Brain microvascular endothelial cell (primary cell): Measurements from ENCODE around the gene SVOP.

Experiments
- DNase-seq: peaks from one replicate; pipeline ENCODE4 v3.0.0-alpha.2; 2020
- H3K27ac ChIP-seq: fragments of 250-450 bp; sonication (Bioruptor Pico); 2 replicates; pipeline ENCODE4 v1.5.1; 2020; ENCODE audit warnings: mild to moderate bottlenecking, moderate library complexity
- H3K27me3 ChIP-seq: fragments of 250-450 bp; sonication (Bioruptor Pico); replicated peaks from 2 replicates; pipeline ENCODE4 v1.5.1; 2020; ENCODE audit warnings: mild to moderate bottlenecking
- H3K36me3 ChIP-seq: fragments of 250-450 bp; sonication (Bioruptor Pico); replicated peaks from 2 replicates; pipeline ENCODE4 v1.5.1; 2020; ENCODE audit warnings: mild to moderate bottlenecking
- H3K4me3 ChIP-seq: 2 replicates; pipeline ENCODE4 v1.5.1; 2011; ENCODE audit warnings: low read depth, mild to moderate bottlenecking, control low read depth, low read length, moderate library complexity
- in situ Hi-C: cut with HindIII; loops from 2 replicates; pipeline ENCODE4 v1.10.0; 2017; ENCODE audit warnings: low sequenced_read_pairs, low pct_ligation_motif_present
- TF ChIP-seq, protein P1 (sequence below): IDR thresholded peaks from 2 replicates; pipeline ENCODE4 v1.5.1; 2011; ENCODE audit warnings: low read depth, mild to moderate bottlenecking, moderate library complexity, low read length, control low read depth, inconsistent platforms; ENCODE audit errors: missing control alignments

The SVOP gene

DNA sequence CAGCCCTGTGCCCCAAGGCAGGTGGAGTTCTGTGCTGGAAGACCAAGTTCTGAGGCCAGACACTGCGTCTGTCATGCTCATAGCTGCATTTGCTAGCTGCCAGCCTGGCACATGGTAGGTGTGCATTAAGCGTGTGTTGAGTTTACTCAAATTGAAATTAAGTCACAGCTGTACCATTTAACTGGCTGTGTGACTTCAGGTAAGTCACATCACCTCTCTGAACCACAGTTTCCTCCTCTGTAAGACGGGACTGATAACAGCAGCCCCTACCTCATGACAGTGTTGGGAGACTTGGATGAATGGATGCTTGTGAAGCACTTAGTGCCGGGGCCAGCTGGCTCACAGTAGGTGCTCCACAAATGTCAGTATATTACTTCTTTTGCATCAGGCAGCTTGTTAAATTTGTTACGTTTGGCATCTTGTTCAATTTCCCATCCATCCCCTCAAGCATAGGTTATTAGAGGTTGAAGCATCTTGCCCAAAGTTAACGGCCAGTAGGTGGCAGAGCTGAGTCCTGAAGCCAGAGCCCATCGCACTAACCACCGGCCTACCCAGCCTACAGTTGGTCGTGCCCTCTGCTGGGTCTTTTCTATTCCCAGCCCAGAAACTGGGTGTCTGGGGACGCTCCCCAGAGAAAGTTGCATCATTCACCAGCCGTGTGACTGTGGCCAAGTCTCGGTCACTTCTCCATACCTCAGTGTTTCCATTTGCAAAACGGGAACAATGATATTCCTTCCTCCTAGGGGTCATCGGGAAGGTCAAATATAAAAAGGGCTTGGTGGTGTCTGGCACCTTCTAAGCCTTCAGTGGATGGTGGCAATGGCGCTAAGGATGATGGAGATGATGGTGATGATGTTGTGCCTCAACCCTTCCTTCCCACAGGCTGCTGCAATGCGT lies 136.5 kb downstream of the SVOP start:
- DNase-seq = peak; percentile 25
- Histone ChIP-seq H3K27ac (no peak overlapping the region), H3K4me3 (no peak overlapping the region), H3K27me3 (no peaks in the 10 kb centered on the region), H3K36me3 (no peaks in the 10 kb centered on the region)
- TF ChIP-seq, protein P1, sequence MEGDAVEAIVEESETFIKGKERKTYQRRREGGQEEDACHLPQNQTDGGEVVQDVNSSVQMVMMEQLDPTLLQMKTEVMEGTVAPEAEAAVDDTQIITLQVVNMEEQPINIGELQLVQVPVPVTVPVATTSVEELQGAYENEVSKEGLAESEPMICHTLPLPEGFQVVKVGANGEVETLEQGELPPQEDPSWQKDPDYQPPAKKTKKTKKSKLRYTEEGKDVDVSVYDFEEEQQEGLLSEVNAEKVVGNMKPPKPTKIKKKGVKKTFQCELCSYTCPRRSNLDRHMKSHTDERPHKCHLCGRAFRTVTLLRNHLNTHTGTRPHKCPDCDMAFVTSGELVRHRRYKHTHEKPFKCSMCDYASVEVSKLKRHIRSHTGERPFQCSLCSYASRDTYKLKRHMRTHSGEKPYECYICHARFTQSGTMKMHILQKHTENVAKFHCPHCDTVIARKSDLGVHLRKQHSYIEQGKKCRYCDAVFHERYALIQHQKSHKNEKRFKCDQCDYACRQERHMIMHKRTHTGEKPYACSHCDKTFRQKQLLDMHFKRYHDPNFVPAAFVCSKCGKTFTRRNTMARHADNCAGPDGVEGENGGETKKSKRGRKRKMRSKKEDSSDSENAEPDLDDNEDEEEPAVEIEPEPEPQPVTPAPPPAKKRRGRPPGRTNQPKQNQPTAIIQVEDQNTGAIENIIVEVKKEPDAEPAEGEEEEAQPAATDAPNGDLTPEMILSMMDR = peak; percentile 72
- in situ Hi-C loops = no loop called here

DNA sequence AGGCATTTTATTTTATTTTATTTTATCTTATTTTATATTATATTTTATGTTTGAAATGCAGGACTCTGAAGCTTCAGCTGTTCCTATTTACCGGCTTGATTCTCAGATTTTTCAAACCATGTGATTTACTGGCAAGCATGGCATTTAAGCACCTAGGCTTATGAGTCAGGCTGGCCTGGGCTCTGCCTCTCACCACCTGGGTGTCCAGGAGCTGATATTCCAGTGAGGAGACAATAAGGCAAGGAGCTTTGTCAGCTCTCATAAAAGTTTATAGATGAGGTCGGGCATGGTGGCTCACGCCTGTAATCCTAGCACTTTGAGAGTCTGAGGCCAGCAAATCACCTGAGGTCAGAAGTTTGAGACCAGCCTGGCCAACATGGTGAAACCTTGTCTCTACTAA lies 138.9 kb downstream of the SVOP start:
- H3K27me3 ChIP-seq = no peaks in the 10 kb centered on the region
- in situ Hi-C loops = no loop called here

DNA sequence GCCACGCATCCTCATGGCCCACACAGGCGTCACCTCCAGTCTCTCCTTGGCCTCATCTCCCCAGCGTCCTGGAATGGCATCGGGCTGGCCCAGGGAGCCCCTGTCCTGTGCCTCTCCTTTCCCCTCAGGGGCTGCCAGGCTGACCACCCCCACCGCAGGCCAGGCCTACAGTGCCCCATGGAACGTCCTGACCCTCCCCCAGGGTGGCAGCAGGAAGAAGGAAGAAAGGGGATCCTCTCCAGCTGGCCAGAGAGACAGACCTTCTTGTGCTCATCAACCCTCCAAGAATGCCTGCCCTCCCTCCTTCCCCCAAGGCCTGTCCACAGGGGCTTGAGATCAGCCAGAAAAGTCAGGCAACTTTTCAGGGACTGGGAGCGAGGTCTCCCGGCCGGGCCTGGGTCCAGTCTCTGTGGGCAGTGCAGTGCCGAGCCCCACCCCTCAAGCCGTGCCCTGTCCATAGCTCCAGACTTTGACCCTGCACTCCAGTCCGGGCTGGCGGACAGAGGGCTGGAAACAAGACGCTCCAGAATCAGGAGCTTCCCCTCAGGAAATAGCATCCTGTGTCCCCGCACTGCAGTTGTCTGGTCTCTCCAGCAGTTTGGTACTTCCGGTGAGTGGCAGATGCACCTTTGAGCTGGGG lies 141.1 kb downstream of the SVOP start, which contains the start of gene DAO:
TSS of gene DAO (plus strand) at position 478 of the 640 bp plus-strand sequence. CDS start 4,915 bp downstream, outside the sequence.
- in situ Hi-C loops = no loop called here
- TF ChIP-seq, protein P1 = no peak
- Histone ChIP-seq H3K27me3 (no peaks in the 10 kb centered on the region), H3K4me3 (no peak within 1 kb of the TSS), H3K36me3 (no peaks in the 10 kb centered on the region), H3K27ac (no peak within 1 kb of the TSS)
- DNase-seq = no peak

More for the DNA sequence above, 138.9 kb downstream of the SVOP start:
- DNase-seq = no peak
- Histone ChIP-seq H3K36me3 (no peaks in the 10 kb centered on the region), H3K27ac (no peak overlapping the region), H3K4me3 (no peak overlapping the region)
- TF ChIP-seq, protein P1 = no peak

DNA sequence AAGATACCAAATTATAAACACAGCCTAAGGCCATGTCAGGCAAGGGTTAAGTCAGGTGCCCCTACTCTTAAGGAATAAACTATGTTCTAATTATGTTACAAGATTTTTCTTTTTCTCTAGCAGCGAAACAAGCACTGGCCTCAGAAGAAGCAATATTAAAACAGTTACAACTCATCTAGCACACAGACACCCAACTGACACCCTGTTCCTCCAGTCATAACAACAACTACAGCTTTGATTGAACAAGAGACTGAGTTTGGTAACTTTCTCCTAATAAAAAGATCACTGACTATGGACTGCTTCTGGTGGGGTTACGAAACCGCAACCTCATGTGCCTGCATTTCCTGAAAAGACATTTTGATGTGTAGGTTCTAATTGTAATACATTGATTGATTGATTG lies 144.3 kb downstream of the SVOP start:
- TF ChIP-seq, protein P1 = no peak
- no peaks in the 10 kb centered on the region for H3K36me3 ChIP-seq
- in situ Hi-C loops = no loop called here

DNA sequence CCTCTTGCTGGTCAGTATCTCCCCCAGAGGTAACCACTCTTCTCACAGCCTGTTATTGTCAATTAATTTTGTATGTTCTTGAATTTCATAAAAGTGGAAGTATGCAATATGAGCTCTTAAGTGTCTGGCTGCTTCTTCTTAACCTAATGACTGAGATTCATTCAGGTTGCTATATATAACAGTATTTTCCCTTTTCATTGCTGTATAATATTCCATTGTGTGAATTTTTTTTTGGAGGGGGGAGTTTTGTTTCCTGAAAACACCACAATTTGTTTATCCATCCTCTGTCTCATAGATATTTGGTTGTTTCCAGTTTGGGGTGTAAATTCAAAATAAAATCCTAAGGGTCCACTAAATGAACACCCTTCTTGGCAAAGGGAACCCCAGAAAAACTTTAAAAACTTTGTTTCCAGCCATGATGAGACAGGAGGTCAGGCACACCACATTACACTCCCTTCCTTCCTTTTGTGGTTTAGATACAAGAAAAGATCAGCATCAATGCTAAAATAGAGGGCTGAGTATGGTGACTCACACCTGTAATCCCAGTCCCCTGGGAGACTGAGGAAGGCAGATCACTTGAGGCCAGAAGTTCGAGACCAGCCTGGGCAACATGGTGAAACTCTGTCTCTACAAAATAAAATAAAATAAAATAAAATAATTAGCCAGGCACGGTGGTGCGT lies 145.0 kb downstream of the SVOP start:
- H3K36me3 ChIP-seq = no peaks in the 10 kb centered on the region
- H3K4me3 ChIP-seq = no peak overlapping the region
- H3K27me3 ChIP-seq = no peaks in the 10 kb centered on the region
- no peak for DNase-seq
- in situ Hi-C loops = no loop called here
- H3K27ac ChIP-seq = no peak overlapping the region
- TF ChIP-seq, protein P1 = no peak

More for the DNA sequence above, 144.3 kb downstream of the SVOP start:
- H3K27me3 ChIP-seq = no peaks in the 10 kb centered on the region
- H3K4me3 ChIP-seq = no peak overlapping the region
- DNase-seq = no peak
- no peak overlapping the region for H3K27ac ChIP-seq
